ENCODE measurements around the gene MRPL41. TPM values are rescaled to one million over a fixed set of nuclear protein-coding genes. Genes with fewer than 3 reads are reported as not detected.

MRPL41 gene
- total and polyA plus RNA-seq, 2 experiments from 2014 or later, result 32.8 to 146 TPM

DNA sequence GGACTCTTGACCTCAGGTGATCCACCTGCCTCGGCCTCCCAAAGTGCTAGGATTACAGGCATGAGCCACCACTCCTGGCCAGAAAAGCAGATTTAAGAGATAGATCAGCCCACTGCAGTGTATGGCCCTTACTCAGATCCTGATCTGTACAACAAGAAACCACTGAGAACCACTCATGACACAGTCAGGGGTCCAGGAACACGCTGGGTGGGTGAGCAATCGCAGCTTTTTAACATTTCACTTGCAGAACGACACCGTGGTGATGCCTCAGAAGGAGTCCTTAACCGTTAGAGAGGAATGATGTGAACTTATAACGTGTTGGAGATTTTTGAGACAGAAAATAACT lies 47.3 kb upstream of the MRPL41 start:
- Histone ChIP-seq H3K27ac (ENCODE audit: low read depth) (no peak overlapping the region), H3K36me3 (ENCODE audit: insufficient read depth) (no peaks in the 10 kb centered on the region), H3K27me3 (ENCODE audit: insufficient read depth) (no peaks in the 10 kb centered on the region), H3K4me3 (no peak overlapping the region), H4K20me1 (replicated peaks; ENCODE audit: insufficient read depth) (no peaks in the 10 kb centered on the region), H2AFZ (no peak overlapping the region), H3K4me1 (ENCODE audit: insufficient read depth) (no peaks in the 10 kb centered on the region), H3F3A (replicated peaks; ENCODE audit: low read depth) (no peaks in the 10 kb centered on the region), H3K4me2 (no peak overlapping the region), H3K9me2 (ENCODE audit: insufficient read depth) (no peaks in the 10 kb centered on the region), H3K79me2 (replicated peaks; ENCODE audit: insufficient read depth) (no peaks in the 10 kb centered on the region)
- Mint-ChIP-seq H3K27me3 (ENCODE audit: insufficient read depth, low read depth, poor library complexity) (peaks cover 38% of the 10 kb centered on the region), H3K9me3 (peaks cover 88% of the 10 kb centered on the region), H3K4me1 (peaks cover 2% of the 10 kb centered on the region; the same call in 1 of the 3 replicates), H3K36me3 (ENCODE audit: low read depth) (peaks cover 32% of the 10 kb centered on the region), H3K27ac (no peak overlapping the region), H3K4me3 (no peak overlapping the region)
- DNase-seq (ENCODE audit: low spot score) (no peak), ATAC-seq (no peak)
- TF ChIP-seq, protein P1, sequence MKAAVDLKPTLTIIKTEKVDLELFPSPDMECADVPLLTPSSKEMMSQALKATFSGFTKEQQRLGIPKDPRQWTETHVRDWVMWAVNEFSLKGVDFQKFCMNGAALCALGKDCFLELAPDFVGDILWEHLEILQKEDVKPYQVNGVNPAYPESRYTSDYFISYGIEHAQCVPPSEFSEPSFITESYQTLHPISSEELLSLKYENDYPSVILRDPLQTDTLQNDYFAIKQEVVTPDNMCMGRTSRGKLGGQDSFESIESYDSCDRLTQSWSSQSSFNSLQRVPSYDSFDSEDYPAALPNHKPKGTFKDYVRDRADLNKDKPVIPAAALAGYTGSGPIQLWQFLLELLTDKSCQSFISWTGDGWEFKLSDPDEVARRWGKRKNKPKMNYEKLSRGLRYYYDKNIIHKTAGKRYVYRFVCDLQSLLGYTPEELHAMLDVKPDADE (IDR thresholded peaks at IDR 0.05), result no peak
- TF ChIP-seq, protein P2, sequence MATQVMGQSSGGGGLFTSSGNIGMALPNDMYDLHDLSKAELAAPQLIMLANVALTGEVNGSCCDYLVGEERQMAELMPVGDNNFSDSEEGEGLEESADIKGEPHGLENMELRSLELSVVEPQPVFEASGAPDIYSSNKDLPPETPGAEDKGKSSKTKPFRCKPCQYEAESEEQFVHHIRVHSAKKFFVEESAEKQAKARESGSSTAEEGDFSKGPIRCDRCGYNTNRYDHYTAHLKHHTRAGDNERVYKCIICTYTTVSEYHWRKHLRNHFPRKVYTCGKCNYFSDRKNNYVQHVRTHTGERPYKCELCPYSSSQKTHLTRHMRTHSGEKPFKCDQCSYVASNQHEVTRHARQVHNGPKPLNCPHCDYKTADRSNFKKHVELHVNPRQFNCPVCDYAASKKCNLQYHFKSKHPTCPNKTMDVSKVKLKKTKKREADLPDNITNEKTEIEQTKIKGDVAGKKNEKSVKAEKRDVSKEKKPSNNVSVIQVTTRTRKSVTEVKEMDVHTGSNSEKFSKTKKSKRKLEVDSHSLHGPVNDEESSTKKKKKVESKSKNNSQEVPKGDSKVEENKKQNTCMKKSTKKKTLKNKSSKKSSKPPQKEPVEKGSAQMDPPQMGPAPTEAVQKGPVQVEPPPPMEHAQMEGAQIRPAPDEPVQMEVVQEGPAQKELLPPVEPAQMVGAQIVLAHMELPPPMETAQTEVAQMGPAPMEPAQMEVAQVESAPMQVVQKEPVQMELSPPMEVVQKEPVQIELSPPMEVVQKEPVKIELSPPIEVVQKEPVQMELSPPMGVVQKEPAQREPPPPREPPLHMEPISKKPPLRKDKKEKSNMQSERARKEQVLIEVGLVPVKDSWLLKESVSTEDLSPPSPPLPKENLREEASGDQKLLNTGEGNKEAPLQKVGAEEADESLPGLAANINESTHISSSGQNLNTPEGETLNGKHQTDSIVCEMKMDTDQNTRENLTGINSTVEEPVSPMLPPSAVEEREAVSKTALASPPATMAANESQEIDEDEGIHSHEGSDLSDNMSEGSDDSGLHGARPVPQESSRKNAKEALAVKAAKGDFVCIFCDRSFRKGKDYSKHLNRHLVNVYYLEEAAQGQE (IDR thresholded peaks at IDR 0.05; ENCODE audit: unreplicated experiment), result no peak
- no peak for TF ChIP-seq STAT1 (IDR thresholded peaks at IDR 0.05; ENCODE audit: unreplicated experiment)

DNA sequence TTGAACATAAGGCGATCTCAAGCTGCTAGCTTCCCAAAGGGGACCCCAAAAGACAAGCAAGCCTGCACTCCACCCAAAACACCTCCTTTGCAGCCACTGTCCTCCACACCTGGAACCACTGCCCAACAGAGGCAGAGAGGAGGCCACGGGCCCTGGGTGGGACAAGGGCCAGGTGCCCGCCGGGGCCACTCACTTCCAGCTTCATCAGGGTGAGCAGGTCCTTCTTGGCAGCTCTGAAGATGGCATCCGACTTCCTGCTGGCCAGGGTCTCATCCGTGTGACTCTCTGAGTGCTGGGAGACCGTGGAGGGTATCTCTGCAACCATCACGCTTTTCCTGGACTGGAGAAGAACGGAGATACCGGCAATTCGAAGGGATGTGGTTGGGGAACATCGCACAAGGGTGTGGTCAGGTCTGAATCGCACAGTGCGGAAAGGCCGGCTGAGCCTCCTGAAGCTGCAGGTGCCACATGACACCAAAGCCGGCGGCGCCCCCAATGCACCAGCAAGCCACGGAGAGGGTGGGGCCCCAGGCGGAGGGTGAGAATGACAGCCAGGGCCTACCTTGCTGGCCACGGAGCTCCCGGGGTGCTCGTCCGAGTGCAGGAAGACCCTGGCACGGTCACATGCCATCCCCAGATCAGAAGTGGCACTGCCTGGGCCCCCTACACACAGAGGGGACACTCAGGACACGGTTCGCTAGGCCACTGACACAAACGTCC lies 46.1 kb upstream of the MRPL41 start:
- Histone ChIP-seq H3K9me2 (ENCODE audit: insufficient read depth) (no peaks in the 10 kb centered on the region), H3K36me3 (ENCODE audit: insufficient read depth) (no peaks in the 10 kb centered on the region), H3K4me2 (no peak overlapping the region), H3K4me1 (ENCODE audit: insufficient read depth) (no peaks in the 10 kb centered on the region), H3K79me2 (replicated peaks; ENCODE audit: insufficient read depth) (no peaks in the 10 kb centered on the region), H2AFZ (no peak overlapping the region), H3K4me3 (no peak overlapping the region), H3K27ac (ENCODE audit: low read depth) (no peak overlapping the region), H3K27me3 (ENCODE audit: insufficient read depth) (no peaks in the 10 kb centered on the region), H4K20me1 (replicated peaks; ENCODE audit: insufficient read depth) (no peaks in the 10 kb centered on the region), H3F3A (replicated peaks; ENCODE audit: low read depth) (no peaks in the 10 kb centered on the region)
- Mint-ChIP-seq H3K27me3 (ENCODE audit: insufficient read depth, low read depth, poor library complexity) (peaks cover 40% of the 10 kb centered on the region), H3K4me3 (no peak overlapping the region), H3K36me3 (ENCODE audit: low read depth) (peaks cover 28% of the 10 kb centered on the region), H3K4me1 (peaks cover 2% of the 10 kb centered on the region; the same call in 1 of the 3 replicates), H3K27ac (no peak overlapping the region), H3K9me3 (peaks cover 89% of the 10 kb centered on the region)
- DNase-seq (ENCODE audit: low spot score) (no peak), ATAC-seq (no peak)
- TF ChIP-seq, protein P3, sequence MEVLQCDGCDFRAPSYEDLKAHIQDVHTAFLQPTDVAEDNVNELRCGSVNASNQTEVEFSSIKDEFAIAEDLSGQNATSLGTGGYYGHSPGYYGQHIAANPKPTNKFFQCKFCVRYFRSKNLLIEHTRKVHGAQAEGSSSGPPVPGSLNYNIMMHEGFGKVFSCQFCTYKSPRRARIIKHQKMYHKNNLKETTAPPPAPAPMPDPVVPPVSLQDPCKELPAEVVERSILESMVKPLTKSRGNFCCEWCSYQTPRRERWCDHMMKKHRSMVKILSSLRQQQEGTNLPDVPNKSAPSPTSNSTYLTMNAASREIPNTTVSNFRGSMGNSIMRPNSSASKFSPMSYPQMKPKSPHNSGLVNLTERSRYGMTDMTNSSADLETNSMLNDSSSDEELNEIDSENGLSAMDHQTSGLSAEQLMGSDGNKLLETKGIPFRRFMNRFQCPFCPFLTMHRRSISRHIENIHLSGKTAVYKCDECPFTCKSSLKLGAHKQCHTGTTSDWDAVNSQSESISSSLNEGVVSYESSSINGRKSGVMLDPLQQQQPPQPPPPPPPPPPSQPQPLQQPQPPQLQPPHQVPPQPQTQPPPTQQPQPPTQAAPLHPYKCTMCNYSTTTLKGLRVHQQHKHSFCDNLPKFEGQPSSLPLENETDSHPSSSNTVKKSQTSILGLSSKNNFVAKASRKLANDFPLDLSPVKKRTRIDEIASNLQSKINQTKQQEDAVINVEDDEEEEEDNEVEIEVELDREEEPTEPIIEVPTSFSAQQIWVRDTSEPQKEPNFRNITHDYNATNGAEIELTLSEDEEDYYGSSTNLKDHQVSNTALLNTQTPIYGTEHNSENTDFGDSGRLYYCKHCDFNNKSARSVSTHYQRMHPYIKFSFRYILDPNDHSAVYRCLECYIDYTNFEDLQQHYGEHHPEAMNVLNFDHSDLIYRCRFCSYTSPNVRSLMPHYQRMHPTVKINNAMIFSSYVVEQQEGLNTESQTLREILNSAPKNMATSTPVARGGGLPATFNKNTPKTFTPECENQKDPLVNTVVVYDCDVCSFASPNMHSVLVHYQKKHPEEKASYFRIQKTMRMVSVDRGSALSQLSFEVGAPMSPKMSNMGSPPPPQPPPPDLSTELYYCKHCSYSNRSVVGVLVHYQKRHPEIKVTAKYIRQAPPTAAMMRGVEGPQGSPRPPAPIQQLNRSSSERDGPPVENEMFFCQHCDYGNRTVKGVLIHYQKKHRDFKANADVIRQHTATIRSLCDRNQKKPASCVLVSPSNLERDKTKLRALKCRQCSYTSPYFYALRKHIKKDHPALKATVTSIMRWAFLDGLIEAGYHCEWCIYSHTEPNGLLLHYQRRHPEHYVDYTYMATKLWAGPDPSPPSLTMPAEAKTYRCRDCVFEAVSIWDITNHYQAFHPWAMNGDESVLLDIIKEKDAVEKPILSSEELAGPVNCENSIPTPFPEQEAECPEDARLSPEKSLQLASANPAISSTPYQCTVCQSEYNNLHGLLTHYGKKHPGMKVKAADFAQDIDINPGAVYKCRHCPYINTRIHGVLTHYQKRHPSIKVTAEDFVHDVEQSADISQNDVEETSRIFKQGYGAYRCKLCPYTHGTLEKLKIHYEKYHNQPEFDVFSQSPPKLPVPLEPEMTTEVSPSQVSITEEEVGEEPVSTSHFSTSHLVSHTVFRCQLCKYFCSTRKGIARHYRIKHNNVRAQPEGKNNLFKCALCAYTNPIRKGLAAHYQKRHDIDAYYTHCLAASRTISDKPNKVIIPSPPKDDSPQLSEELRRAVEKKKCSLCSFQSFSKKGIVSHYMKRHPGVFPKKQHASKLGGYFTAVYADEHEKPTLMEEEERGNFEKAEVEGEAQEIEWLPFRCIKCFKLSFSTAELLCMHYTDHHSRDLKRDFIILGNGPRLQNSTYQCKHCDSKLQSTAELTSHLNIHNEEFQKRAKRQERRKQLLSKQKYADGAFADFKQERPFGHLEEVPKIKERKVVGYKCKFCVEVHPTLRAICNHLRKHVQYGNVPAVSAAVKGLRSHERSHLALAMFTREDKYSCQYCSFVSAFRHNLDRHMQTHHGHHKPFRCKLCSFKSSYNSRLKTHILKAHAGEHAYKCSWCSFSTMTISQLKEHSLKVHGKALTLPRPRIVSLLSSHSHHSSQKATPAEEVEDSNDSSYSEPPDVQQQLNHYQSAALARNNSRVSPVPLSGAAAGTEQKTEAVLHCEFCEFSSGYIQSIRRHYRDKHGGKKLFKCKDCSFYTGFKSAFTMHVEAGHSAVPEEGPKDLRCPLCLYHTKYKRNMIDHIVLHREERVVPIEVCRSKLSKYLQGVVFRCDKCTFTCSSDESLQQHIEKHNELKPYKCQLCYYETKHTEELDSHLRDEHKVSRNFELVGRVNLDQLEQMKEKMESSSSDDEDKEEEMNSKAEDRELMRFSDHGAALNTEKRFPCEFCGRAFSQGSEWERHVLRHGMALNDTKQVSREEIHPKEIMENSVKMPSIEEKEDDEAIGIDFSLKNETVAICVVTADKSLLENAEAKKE (CRISPR knock-in tag; IDR thresholded peaks at IDR 0.05), result no peak
- TF ChIP-seq NANOG (IDR thresholded peaks at IDR 0.05; ENCODE audit: borderline replicate concordance), result no peak
- TF ChIP-seq, protein P1 (IDR thresholded peaks at IDR 0.05), result no peak
